ENCODE results near the gene NIP7. TPM values are rescaled to one million over a fixed set of nuclear protein-coding genes. Genes with fewer than 3 reads are reported as not detected.
A peak's percentile ranks its signal among the peaks of the same experiment; 100 is the strongest.

NIP7 gene
- total and polyA plus RNA-seq, 2 experiments from 2014 or later: 19.5 to 23.5 TPM

DNA sequence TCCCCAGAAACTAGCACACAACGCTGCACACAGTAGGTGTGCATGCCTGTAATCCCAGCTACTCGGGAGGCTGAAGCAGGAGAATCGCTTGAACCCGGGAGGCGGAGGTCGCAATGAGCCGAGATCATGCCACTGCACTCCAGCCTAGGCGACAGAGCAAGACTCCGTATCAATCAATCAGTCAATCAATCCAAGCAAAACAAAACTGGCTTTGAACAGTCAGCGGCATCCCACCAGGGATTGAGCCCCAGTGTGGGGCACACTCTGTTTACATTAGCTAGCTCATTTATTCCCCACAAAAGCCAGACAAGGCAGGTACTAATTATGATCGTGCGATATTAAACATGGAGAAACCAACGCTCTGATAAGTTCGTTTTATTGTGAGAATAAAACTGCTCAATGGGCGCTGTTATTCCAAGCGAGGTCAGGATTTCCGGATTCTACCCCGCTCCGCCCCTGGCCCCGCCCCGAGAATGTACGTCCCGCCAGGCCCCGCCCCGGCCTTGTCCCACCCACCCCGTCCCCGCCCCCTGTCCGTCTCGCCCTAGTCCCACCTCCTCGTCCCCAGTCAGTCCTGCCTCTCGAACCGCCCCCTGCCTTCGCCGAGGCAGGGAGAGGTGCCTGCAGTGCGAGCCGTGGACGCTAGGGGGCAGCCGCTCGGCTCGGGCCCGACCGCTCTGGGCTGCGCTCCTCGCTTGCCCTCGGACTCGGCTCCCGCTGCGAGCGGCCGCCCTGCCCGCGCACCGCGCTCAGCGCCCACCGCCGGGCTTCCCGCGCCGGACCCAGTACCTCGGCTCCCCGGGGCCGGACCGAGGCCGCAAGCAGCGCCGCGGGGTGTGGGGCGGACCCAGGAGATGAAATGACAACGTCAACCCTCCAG, 28.7 kb upstream of the NIP7 start, which contains the start of gene VPS4A:
TSS of gene VPS4A (plus strand) at position 698 of the 880 bp plus-strand sequence. CDS start at position 860, 162 bp downstream.
- peak within 1 kb of the TSS; percentile 83 for H3K4me2 ChIP-seq
- peak within 1 kb of the TSS; percentile 91 for H3K4me3 ChIP-seq
- no peak for TF ChIP-seq EZH2 (IDR thresholded peaks at IDR 0.05; ENCODE audit: borderline replicate concordance)
- TF ChIP-seq, protein P1, sequence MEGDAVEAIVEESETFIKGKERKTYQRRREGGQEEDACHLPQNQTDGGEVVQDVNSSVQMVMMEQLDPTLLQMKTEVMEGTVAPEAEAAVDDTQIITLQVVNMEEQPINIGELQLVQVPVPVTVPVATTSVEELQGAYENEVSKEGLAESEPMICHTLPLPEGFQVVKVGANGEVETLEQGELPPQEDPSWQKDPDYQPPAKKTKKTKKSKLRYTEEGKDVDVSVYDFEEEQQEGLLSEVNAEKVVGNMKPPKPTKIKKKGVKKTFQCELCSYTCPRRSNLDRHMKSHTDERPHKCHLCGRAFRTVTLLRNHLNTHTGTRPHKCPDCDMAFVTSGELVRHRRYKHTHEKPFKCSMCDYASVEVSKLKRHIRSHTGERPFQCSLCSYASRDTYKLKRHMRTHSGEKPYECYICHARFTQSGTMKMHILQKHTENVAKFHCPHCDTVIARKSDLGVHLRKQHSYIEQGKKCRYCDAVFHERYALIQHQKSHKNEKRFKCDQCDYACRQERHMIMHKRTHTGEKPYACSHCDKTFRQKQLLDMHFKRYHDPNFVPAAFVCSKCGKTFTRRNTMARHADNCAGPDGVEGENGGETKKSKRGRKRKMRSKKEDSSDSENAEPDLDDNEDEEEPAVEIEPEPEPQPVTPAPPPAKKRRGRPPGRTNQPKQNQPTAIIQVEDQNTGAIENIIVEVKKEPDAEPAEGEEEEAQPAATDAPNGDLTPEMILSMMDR (IDR thresholded peaks at IDR 0.05; ENCODE audit: poor library complexity): peak; percentile 95
- no peak for TF ChIP-seq EZH2phosphoT487 (IDR thresholded peaks at IDR 0.05; ENCODE audit: low read depth, severe bottlenecking, unreplicated experiment)
- peak; percentile 99 for DNase-seq (ENCODE audit: low spot score)
- no peaks in the 10 kb centered on the region for H3K9me3 ChIP-seq (ENCODE audit: low read depth)
- H3K36me3 ChIP-seq (replicated peaks; ENCODE audit: insufficient read depth, low read depth): no peaks in the 10 kb centered on the region
- peaks cover 14% of the 10 kb centered on the region for H4K20me1 ChIP-seq (ENCODE audit: insufficient read depth, poor library complexity, severe bottlenecking)
- peaks cover 8% of the 10 kb centered on the region for H3K4me1 ChIP-seq (ENCODE audit: insufficient read depth)
- H2AFZ ChIP-seq: peak within 1 kb of the TSS; percentile 80
- WGBS (ENCODE audit: low lambda C conversion rate, missing lambda C conversion rate): 16% methylated on average over 46 of the region's 70 CpGs
- H3K79me2 ChIP-seq: peaks cover 42% of the 10 kb centered on the region
- no peaks in the 10 kb centered on the region for H3K27me3 ChIP-seq
- H3K9me2 ChIP-seq (replicated peaks; ENCODE audit: insufficient read depth): no peaks in the 10 kb centered on the region
- peak within 1 kb of the TSS; percentile 87 for H3K27ac ChIP-seq

DNA sequence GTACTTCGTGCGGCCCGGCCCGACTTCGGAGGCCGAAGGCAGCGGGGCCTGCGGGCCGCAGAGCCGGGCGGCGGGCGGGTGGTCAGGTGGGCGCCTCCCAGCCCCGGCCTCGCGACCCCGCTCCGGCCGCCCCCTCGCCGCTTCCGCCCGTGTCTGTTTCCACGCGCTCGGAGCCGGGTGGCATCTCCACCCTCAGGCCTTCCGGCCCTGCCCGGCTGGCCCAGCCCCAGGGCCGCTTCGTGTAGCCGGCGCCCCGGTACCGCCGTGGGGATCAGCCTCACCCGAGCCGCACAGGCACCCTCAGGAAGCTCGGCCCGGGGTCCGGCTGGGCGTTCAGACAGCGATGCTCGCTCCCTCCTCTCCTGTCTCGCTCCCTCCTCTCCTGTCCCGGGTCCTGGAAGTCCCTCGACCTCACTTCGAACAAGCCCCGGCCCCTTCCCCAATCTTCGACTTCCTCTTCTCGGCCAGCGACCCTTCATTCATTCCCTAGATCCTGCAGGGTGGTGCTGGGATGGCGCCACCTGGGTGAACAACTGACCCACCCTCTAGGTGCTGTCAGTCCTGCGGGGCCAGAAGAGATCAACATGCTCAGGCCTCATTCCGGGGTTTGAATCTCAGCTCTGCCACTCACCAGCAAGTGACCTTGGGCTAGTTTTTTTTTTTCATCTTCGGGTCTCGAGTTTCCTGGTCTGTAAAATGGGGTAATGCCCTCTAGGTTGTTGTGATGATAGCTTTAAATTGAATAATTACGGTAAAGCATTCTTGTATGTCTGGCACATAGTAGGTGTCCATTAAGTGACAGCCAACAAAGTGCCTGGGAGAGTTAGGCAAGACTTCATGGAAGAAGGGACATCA, 27.8 kb upstream of the NIP7 start:
- WGBS (ENCODE audit: low lambda C conversion rate, missing lambda C conversion rate): 6% methylated on average over 25 of the region's 59 CpGs
- Histone ChIP-seq H3K4me3 (peak overlapping the region; percentile 91), H3K36me3 (replicated peaks; ENCODE audit: insufficient read depth, low read depth) (no peaks in the 10 kb centered on the region), H3K79me2 (peaks cover 42% of the 10 kb centered on the region), H3K27ac (peak overlapping the region; percentile 87), H4K20me1 (ENCODE audit: insufficient read depth, poor library complexity, severe bottlenecking) (peaks cover 14% of the 10 kb centered on the region), H3K4me2 (peak overlapping the region; percentile 83), H2AFZ (peak overlapping the region; percentile 80), H3K9me3 (ENCODE audit: low read depth) (no peaks in the 10 kb centered on the region), H3K4me1 (ENCODE audit: insufficient read depth) (peaks cover 8% of the 10 kb centered on the region), H3K27me3 (no peaks in the 10 kb centered on the region), H3K9me2 (replicated peaks; ENCODE audit: insufficient read depth) (no peaks in the 10 kb centered on the region)
- TF ChIP-seq, protein P1 (IDR thresholded peaks at IDR 0.05; ENCODE audit: poor library complexity): peak; percentile 11
- TF ChIP-seq EZH2phosphoT487 (IDR thresholded peaks at IDR 0.05; ENCODE audit: low read depth, severe bottlenecking, unreplicated experiment): no peak
- peak; percentile 63 for DNase-seq (ENCODE audit: low spot score)

DNA sequence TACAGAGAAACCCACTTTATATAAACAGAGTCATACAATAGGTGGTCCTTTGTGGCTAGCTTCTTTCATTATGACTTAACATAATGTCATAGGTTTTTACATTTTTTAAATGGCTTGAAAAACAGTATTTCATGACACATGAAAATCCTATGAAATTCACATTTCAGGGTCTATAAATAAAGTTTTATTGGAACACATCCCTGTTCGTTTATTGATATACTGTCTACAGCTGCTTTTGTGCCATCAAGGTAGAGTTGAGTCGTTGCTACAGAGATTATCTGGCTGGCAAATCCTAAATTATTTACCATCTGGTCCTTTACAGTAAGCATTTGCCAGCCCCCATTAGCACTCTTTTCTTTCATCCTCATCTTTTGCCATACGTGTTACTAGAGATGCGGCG, 26.1 kb upstream of the NIP7 start:
- Histone ChIP-seq H3K9me2 (replicated peaks; ENCODE audit: insufficient read depth) (no peaks in the 10 kb centered on the region), H3K27me3 (no peaks in the 10 kb centered on the region), H3K79me2 (peaks cover 42% of the 10 kb centered on the region), H3K27ac (no peak overlapping the region), H3K4me1 (ENCODE audit: insufficient read depth) (peaks cover 8% of the 10 kb centered on the region), H3K9me3 (ENCODE audit: low read depth) (no peaks in the 10 kb centered on the region), H2AFZ (no peak overlapping the region), H4K20me1 (ENCODE audit: insufficient read depth, poor library complexity, severe bottlenecking) (peaks cover 14% of the 10 kb centered on the region), H3K36me3 (replicated peaks; ENCODE audit: insufficient read depth, low read depth) (no peaks in the 10 kb centered on the region), H3K4me3 (no peak overlapping the region), H3K4me2 (no peak overlapping the region)
- TF ChIP-seq EZH2phosphoT487 (IDR thresholded peaks at IDR 0.05; ENCODE audit: low read depth, severe bottlenecking, unreplicated experiment): no peak
- no peak for TF ChIP-seq EZH2 (IDR thresholded peaks at IDR 0.05; ENCODE audit: borderline replicate concordance)
- TF ChIP-seq, protein P1 (IDR thresholded peaks at IDR 0.05; ENCODE audit: poor library complexity): no peak
- WGBS (ENCODE audit: low lambda C conversion rate, missing lambda C conversion rate): 97% methylated on average over 5 of the region's 5 CpGs
- no peak for DNase-seq (ENCODE audit: low spot score)
